ENCODE results near the gene TAF3.
"Not testable (repeated sequence)": the region's sequence is repeated elsewhere in the genome, so short reads cannot be mapped to it uniquely, and the experiment has no call there.

The TAF3 gene

GRCh38 chr10:7811743-7812142, 6.6 kb upstream of the TAF3 start:
- not testable (repeated sequence) for DNase-seq (ENCODE audit: low read depth)

- no peak for DNase-seq (ENCODE audit: low read depth)
Measured at GRCh38 chr10:7813481-7813880, 4.8 kb upstream of the TAF3 start.

GRCh38 chr10:7817576-7817975, 729 bp upstream of the TAF3 start:
- no peak for DNase-seq (ENCODE audit: low read depth)

- no peak for DNase-seq (ENCODE audit: low read depth)
Measured at GRCh38 chr10:7817984-7818294, 366 bp upstream of the TAF3 start.

- DNase-seq (ENCODE audit: low read depth), result peak; percentile 17
Measured at GRCh38 chr10:7819121-7819460, 786 bp downstream of the TAF3 start.

GRCh38 chr10:7824251-7824650, 5.9 kb downstream of the TAF3 start:
- no peak for DNase-seq (ENCODE audit: low read depth)

GRCh38 chr10:7826971-7827370, 8.7 kb downstream of the TAF3 start:
- DNase-seq (ENCODE audit: low read depth), result no peak

GRCh38 chr10:7829289-7829834, 11.1 kb downstream of the TAF3 start:
- no peak for DNase-seq (ENCODE audit: low read depth)

- no peak for DNase-seq (ENCODE audit: low read depth)
Measured at GRCh38 chr10:7832060-7832459, 13.8 kb downstream of the TAF3 start.

- DNase-seq (ENCODE audit: low read depth), result no peak
Measured at GRCh38 chr10:7833210-7833609, 14.9 kb downstream of the TAF3 start.

GRCh38 chr10:7834262-7834661, 16.0 kb downstream of the TAF3 start:
- DNase-seq (ENCODE audit: low read depth), result no peak

- no peak for DNase-seq (ENCODE audit: low read depth)
Measured at GRCh38 chr10:7836571-7836970, 18.3 kb downstream of the TAF3 start.

- DNase-seq (ENCODE audit: low read depth), result no peak
Measured at GRCh38 chr10:7846591-7846990, 28.3 kb downstream of the TAF3 start.

- no peak for DNase-seq (ENCODE audit: low read depth)
Measured at GRCh38 chr10:7853226-7853842, 35.0 kb downstream of the TAF3 start.

- no peak for DNase-seq (ENCODE audit: low read depth)
Measured at GRCh38 chr10:7853890-7854289, 35.6 kb downstream of the TAF3 start.

- DNase-seq (ENCODE audit: low read depth), result no peak
Measured at GRCh38 chr10:7855205-7855604, 36.9 kb downstream of the TAF3 start.

GRCh38 chr10:7856678-7857077, 38.4 kb downstream of the TAF3 start:
- DNase-seq (ENCODE audit: low read depth), result no peak

- DNase-seq (ENCODE audit: low read depth), result no peak
Measured at GRCh38 chr10:7857262-7857661, 39.0 kb downstream of the TAF3 start.

GRCh38 chr10:7861509-7862120, 43.3 kb downstream of the TAF3 start:
- no peak for DNase-seq (ENCODE audit: low read depth)

GRCh38 chr10:7862121-7862514, 43.8 kb downstream of the TAF3 start:
- no peak for DNase-seq (ENCODE audit: low read depth)

- DNase-seq (ENCODE audit: low read depth), result no peak
Measured at GRCh38 chr10:7866176-7866575, 47.9 kb downstream of the TAF3 start.

- no peak for DNase-seq (ENCODE audit: low read depth)
Measured at GRCh38 chr10:7872041-7872442, 53.7 kb downstream of the TAF3 start.

- DNase-seq (ENCODE audit: low read depth), result no peak
Measured at GRCh38 chr10:7874864-7875263, 56.6 kb downstream of the TAF3 start.

- no peak for DNase-seq (ENCODE audit: low read depth)
Measured at GRCh38 chr10:7876541-7877127, 58.3 kb downstream of the TAF3 start.

All from fibroblast of the conjunctiva (primary cell).